GM21576 (cell line): Measurements from ENCODE around the gene FAT1.
"Not testable (repeated sequence)": the region's sequence is repeated elsewhere in the genome, so short reads cannot be mapped to it uniquely, and the experiment has no call there.

ENCODE experiments used
- ATAC-seq: cut with Tn5 transposase; IDR thresholded peaks from one replicate; pipeline ENCODE4 v1.9.1; 2021; ENCODE audit warnings: mild to moderate bottlenecking, moderate library complexity; ENCODE audit not compliant: unreplicated experiment

Gene FAT1

GRCh38 chr4:186723292-186724057, at the start of gene FAT1:
Gene FAT1, minus strand, starts transcription at chr4:186723856. Its CDS starts 14,029 bp downstream, at chr4:186709827.
- no peak for ATAC-seq

GRCh38 chr4:186772936-186773487, 49.4 kb upstream of the FAT1 start:
- ATAC-seq: no peak

GRCh38 chr4:186771624-186772023, 48.0 kb upstream of the FAT1 start:
- ATAC-seq: no peak

- ATAC-seq: no peak
Observed at GRCh38 chr4:186770481-186771175, 47.0 kb upstream of the FAT1 start.

GRCh38 chr4:186767794-186768193, 44.1 kb upstream of the FAT1 start:
- ATAC-seq: no peak

- ATAC-seq: no peak
Observed at GRCh38 chr4:186765673-186766546, 42.3 kb upstream of the FAT1 start.

- no peak for ATAC-seq
Observed at GRCh38 chr4:186765138-186765537, 41.5 kb upstream of the FAT1 start.

- no peak for ATAC-seq
Observed at GRCh38 chr4:186764457-186764856, 40.8 kb upstream of the FAT1 start.

GRCh38 chr4:186762865-186763264, 39.2 kb upstream of the FAT1 start:
- ATAC-seq: no peak

GRCh38 chr4:186762361-186762760, 38.7 kb upstream of the FAT1 start:
- ATAC-seq: no peak

GRCh38 chr4:186761956-186762355, 38.3 kb upstream of the FAT1 start:
- ATAC-seq: not testable (repeated sequence)

GRCh38 chr4:186761393-186761792, 37.7 kb upstream of the FAT1 start:
- ATAC-seq: no peak

- no peak for ATAC-seq
Observed at GRCh38 chr4:186760576-186760975, 36.9 kb upstream of the FAT1 start.

GRCh38 chr4:186759990-186760389, 36.3 kb upstream of the FAT1 start:
- ATAC-seq: no peak

GRCh38 chr4:186758929-186759682, 35.5 kb upstream of the FAT1 start:
- no peak for ATAC-seq

GRCh38 chr4:186757696-186758355, 34.2 kb upstream of the FAT1 start:
- no peak for ATAC-seq

- not testable (repeated sequence) for ATAC-seq
Observed at GRCh38 chr4:186756550-186756949, 32.9 kb upstream of the FAT1 start.

- no peak for ATAC-seq
Observed at GRCh38 chr4:186755550-186756519, 32.2 kb upstream of the FAT1 start.

GRCh38 chr4:186754976-186755375, 31.3 kb upstream of the FAT1 start:
- no peak for ATAC-seq
